Naive thymus-derived CD4-positive, alpha-beta T cell (primary cell): ENCODE data around the gene AZIN2. TPM values are rescaled to one million over a fixed set of nuclear protein-coding genes. Genes with fewer than 3 reads are reported as not detected.
A peak's percentile ranks its signal among the peaks of the same experiment; 100 is the strongest.

Experiments used
- ATAC-seq: fragments of 150-1000 bp; cut with Tn5 transposase; 2 replicates; pipeline ENCODE4 v1.10.0; 2021; ENCODE audit warnings: mild to moderate bottlenecking, moderate library complexity
- CTCF ChIA-PET: fragments of 350-600 bp; sonication (Branson Sonifier 250); formaldehyde crosslinking; loops from one replicate; lab custom pipeline; 2021; ENCODE audit warnings: antibody characterized with exemption; lab: Charles Lee
- POLR2A ChIA-PET: fragments of 350-600 bp; sonication (Branson Sonifier 250); formaldehyde crosslinking; loops from one replicate; lab custom pipeline; 2021; ENCODE audit warnings: antibody characterized with exemption, inconsistent platforms; lab: Charles Lee
- DNase-seq, 9 donors: peaks; one replicate each; pipeline versions ENCODE4 v3.0.0 to v3.0.0-alpha.2; 2020 to 2022; ENCODE audit warnings: mixed read lengths in 1 of 9
- H3K27ac ChIP-seq: one replicate; pipeline ENCODE4 v1.7.0; 2013; ENCODE audit warnings: mild to moderate bottlenecking, low read depth, low read length, moderate library complexity
- H3K27me3 ChIP-seq, 2 donors: one replicate each; pipeline ENCODE4 v1.7.0; 2013; ENCODE audit warnings: low read length in 2 of 2, mild to moderate bottlenecking in 2 of 2, moderate library complexity in 2 of 2; ENCODE audit not compliant: control insufficient read depth in 2 of 2, insufficient read depth in 2 of 2
- H3K36me3 ChIP-seq, 3 experiments: 1 replicate in 2 of 3; 2 replicates in 1 of 3; pipeline ENCODE4 v1.7.0; 2013; ENCODE audit warnings: low read length in 3 of 3, mild to moderate bottlenecking in 3 of 3, moderate library complexity in 1 of 3; ENCODE audit not compliant: insufficient read depth in 3 of 3, control insufficient read depth in 2 of 3
- H3K4me1 ChIP-seq, 2 donors: one replicate each; pipeline ENCODE4 v1.7.0; 2013; ENCODE audit warnings: low read length in 2 of 2, mild to moderate bottlenecking in 2 of 2, moderate library complexity in 1 of 2; ENCODE audit not compliant: control insufficient read depth in 2 of 2, insufficient read depth in 2 of 2
- H3K4me3 ChIP-seq: 2 replicates; pipeline ENCODE4 v1.7.0; 2013; ENCODE audit warnings: mild to moderate bottlenecking, low read length
- H3K9me3 ChIP-seq, 3 experiments: 1 replicate in 2 of 3; 2 replicates in 1 of 3; pipeline ENCODE4 v1.7.0; 2013; ENCODE audit warnings: low read length in 3 of 3; ENCODE audit not compliant: control insufficient read depth in 2 of 3
- H3K27ac Mint-ChIP-seq, 9 donors: one replicate each; pipeline ENCODE4 v1.8.0; 2020 to 2022; ENCODE audit warnings: mixed read lengths in 9 of 9, mild to moderate bottlenecking in 8 of 9, moderate library complexity in 5 of 9, inconsistent platforms in 2 of 9
- H3K27me3 Mint-ChIP-seq, 5 donors: one replicate each; pipeline ENCODE4 v1.8.0; 2021 to 2022; ENCODE audit warnings: mixed read lengths in 5 of 5, mild to moderate bottlenecking in 1 of 5
- H3K36me3 Mint-ChIP-seq, 5 donors: one replicate each; pipeline ENCODE4 v1.8.0; 2020 to 2022; ENCODE audit warnings: mixed read lengths in 5 of 5, mild to moderate bottlenecking in 3 of 5, inconsistent platforms in 1 of 5
- H3K4me1 Mint-ChIP-seq, 7 donors: one replicate each; pipeline ENCODE4 v1.8.0; 2020 to 2022; ENCODE audit warnings: mixed read lengths in 7 of 7, mild to moderate bottlenecking in 3 of 7, inconsistent platforms in 1 of 7
- H3K4me3 Mint-ChIP-seq, 10 donors: one replicate each; pipeline ENCODE4 v1.8.0; 2020 to 2022; ENCODE audit warnings: mild to moderate bottlenecking in 10 of 10, mixed read lengths in 10 of 10, moderate library complexity in 6 of 10, inconsistent platforms in 2 of 10
- H3K9me3 Mint-ChIP-seq, 11 donors: one replicate each; pipeline ENCODE4 v1.8.0; 2020 to 2022; ENCODE audit warnings: mixed read lengths in 11 of 11, mild to moderate bottlenecking in 4 of 11, inconsistent platforms in 1 of 11, moderate library complexity in 1 of 11
- intact Hi-C, 2 donors: fragments of 100-400 bp; cut with micrococcal nuclease; formaldehyde crosslinking; loops; one replicate each; pipeline ENCODE4 v1.15.1; 2023
- polyA plus RNA-seq, 2 donors: library from polyadenylated mRNA; unstranded; fragments of 300-500 nt; fragmentation: Illumina TruSeq; gene quantifications; one replicate each; pipeline ENCODE4 v1.2.3, GENCODE V29; 2021
- total RNA-seq, 6 experiments: library from RNA in 5 of 6; stranded (reverse) in 5 of 6; gene quantifications; 1 replicate in 5 of 6; 2 replicates in 1 of 6; pipeline ENCODE4 v1.2.3 and lab custom pipeline; 2021 to 2026

AZIN2 gene
- total and polyA plus RNA-seq, 7 experiments from 2014 or later, result 4.3 to 9.6 (median 6.0) TPM

DNA sequence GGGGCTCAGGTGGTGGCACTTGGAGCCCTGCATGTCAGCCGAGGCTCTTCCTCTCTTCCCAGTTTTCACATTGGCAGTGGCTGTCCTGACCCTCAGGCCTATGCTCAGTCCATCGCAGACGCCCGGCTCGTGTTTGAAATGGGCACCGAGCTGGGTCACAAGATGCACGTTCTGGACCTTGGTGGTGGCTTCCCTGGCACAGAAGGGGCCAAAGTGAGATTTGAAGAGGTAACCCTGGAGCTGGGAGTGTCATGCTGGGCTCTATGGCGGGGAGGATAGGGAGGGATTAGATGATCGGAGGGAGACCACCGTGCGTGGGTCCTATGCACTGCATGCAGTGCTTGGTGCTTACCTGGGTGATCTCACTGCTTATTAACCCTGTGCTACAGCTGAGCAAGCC is 13.5 kb downstream of the AZIN2 start:
- H3K4me1 Mint-ChIP-seq, result peaks cover 23 to 67% (median 46%) of the 10 kb centered on the region in 7 donors
- H3K4me3 Mint-ChIP-seq, result peak overlapping the region in 1 of 10 donors; percentile 38
- Histone ChIP-seq H3K36me3 (no peaks in the 10 kb centered on the region), H3K27ac (no peak overlapping the region), H3K4me1 (peaks cover 22 to 23% of the 10 kb centered on the region in 2 donors), H3K27me3 (no peaks in the 10 kb centered on the region), H3K4me3 (no peak overlapping the region), H3K9me3 (no peaks in the 10 kb centered on the region)
- H3K9me3 Mint-ChIP-seq, result no peaks in the 10 kb centered on the region
- intact Hi-C loops, result no loop called here
- H3K27me3 Mint-ChIP-seq, result no peaks in the 10 kb centered on the region
- no peak overlapping the region for H3K27ac Mint-ChIP-seq
- POLR2A ChIA-PET, result interaction anchor here (1.2 to 2.9 kb wide), 2 partner anchors 33 to 57 kb away, joined by 3 to 13 read pairs; no protein-coding TSS in a partner anchor
- CTCF ChIA-PET, result interaction anchor here (0.6 to 3.5 kb wide), 5 partner anchors 7 to 96 kb away, joined by 5 to 15 read pairs (median 6); no protein-coding TSS in a partner anchor
- no peak for DNase-seq
- no peak for ATAC-seq
- peaks cover 0 to 20% (median 0%) of the 10 kb centered on the region in 5 donors for H3K36me3 Mint-ChIP-seq

- ChIA-PET POLR2A (interaction anchor here (1.2 to 2.9 kb wide), 3 partner anchors 9 to 57 kb away, joined by 3 to 13 read pairs (median 3); no protein-coding TSS in a partner anchor), CTCF (interaction anchor here (0.6 to 3.5 kb wide), 9 partner anchors 8 to 376 kb away, joined by 3 to 15 read pairs (median 5); no protein-coding TSS in a partner anchor)
- H3K36me3 Mint-ChIP-seq, result peaks cover 0 to 20% (median 0%) of the 10 kb centered on the region in 5 donors
- Histone ChIP-seq H3K4me3 (no peak overlapping the region), H3K27me3 (no peaks in the 10 kb centered on the region), H3K27ac (no peak overlapping the region), H3K4me1 (peaks cover 28 to 29% of the 10 kb centered on the region in 2 donors), H3K9me3 (no peaks in the 10 kb centered on the region), H3K36me3 (no peaks in the 10 kb centered on the region)
- intact Hi-C loops, result loop anchor here (1.0 to 5.0 kb wide), 3 partner anchors 32 to 272 kb away; partner anchors contain the start of gene AK2 (in 1 of the 2)
- ATAC-seq, result no peak
- H3K4me3 Mint-ChIP-seq, result no peak overlapping the region
- peak overlapping the region in 1 of 9 donors; percentile 24 for H3K27ac Mint-ChIP-seq
- no peaks in the 10 kb centered on the region for H3K9me3 Mint-ChIP-seq
- H3K27me3 Mint-ChIP-seq, result no peaks in the 10 kb centered on the region
- no peak for DNase-seq
- peaks cover 27 to 70% (median 46%) of the 10 kb centered on the region in 7 donors for H3K4me1 Mint-ChIP-seq
Observed at GRCh38 chr1:33094971-33095604, 14.1 kb downstream of the AZIN2 start.

DNA sequence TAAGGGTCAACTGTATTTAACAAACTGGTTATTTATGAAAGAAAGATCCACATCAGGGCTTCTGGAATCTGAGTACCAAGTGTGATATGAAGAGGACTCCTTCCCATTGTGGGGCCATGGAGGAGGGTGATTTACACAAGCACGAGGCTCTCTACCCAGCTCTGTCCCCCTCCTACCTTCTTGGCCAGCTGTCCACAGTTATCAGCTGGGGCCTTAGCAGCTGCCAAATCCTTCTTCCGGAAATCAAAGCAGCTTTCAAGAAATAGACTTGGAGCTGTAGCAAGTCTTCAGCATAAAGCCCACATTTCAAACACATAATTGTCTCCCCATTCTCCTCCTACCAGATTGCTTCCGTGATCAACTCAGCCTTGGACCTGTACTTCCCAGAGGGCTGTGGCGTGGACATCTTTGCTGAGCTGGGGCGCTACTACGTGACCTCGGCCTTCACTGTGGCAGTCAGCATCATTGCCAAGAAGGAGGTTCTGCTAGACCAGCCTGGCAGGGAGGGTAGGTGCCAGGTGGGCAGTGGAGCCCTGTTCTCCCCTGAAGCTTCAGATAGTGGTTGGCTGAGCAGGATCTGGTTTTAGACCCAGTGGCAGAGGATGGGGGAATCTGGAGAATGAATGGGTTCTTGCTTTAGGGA is 15.5 kb downstream of the AZIN2 start:
- Mint-ChIP-seq H3K27me3 (no peaks in the 10 kb centered on the region), H3K9me3 (no peaks in the 10 kb centered on the region), H3K4me3 (no peak overlapping the region), H3K27ac (peak overlapping the region in 6 of 9 donors; percentile 21 to 94 (median 38)), H3K4me1 (peaks cover 27 to 80% (median 57%) of the 10 kb centered on the region in 7 donors), H3K36me3 (peaks cover 0 to 20% (median 0%) of the 10 kb centered on the region in 5 donors)
- Histone ChIP-seq H3K27ac (no peak overlapping the region), H3K9me3 (no peaks in the 10 kb centered on the region), H3K4me3 (no peak overlapping the region), H3K36me3 (no peaks in the 10 kb centered on the region), H3K4me1 (peaks cover 37% of the 10 kb centered on the region in 2 donors), H3K27me3 (no peaks in the 10 kb centered on the region)
- CTCF ChIA-PET, result interaction anchor here (0.9 to 3.5 kb wide), 5 partner anchors 9 to 375 kb away, joined by 3 to 15 read pairs (median 4); no protein-coding TSS in a partner anchor
- intact Hi-C loops, result loop anchor here in 1 of 2 donors (5.0 kb wide), 1 partner anchor 59 kb away; the partner anchor contains the start of gene AK2
- POLR2A ChIA-PET, result interaction anchor here (1.3 to 2.9 kb wide), 2 partner anchors 8 to 31 kb away, joined by 3 to 13 read pairs; no protein-coding TSS in a partner anchor
- ATAC-seq, result no peak
- no peak for DNase-seq

DNA sequence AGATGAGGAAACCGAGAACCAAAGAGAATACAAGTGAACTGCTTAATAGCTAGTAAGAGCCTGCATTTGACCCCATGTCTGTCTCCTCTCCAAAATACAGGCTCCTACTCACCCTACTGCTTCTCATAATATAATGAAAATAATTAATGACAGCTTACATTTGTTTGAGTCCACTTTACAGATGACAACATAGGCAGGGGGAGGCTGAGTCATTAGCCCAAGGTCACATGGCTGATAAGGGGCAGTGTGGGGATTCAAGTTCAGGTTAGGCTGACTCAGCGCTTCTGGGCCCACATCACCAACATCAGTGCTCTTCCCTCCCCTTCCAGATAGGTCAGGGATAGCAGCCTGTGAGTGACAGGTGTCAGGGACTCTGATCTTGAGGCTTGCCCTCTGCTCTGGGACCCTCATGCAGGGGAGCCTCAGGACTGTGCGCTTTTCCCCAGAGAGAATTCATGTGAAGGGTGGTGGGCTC is 16.2 kb downstream of the AZIN2 start:
- Histone ChIP-seq H3K27me3 (no peaks in the 10 kb centered on the region), H3K4me3 (no peak overlapping the region), H3K27ac (no peak overlapping the region), H3K4me1 (peaks cover 37% of the 10 kb centered on the region in 2 donors), H3K36me3 (no peaks in the 10 kb centered on the region), H3K9me3 (no peaks in the 10 kb centered on the region)
- ChIA-PET CTCF (interaction anchor here (0.9 to 3.5 kb wide), 3 partner anchors 10 to 84 kb away, joined by 4 to 15 read pairs (median 11); no protein-coding TSS in a partner anchor), POLR2A (interaction anchor here (2.9 kb wide), 1 partner anchor 30 kb away, joined by 13 read pairs; no protein-coding TSS in a partner anchor)
- H3K36me3 Mint-ChIP-seq, result peaks cover 0 to 25% (median 0%) of the 10 kb centered on the region in 5 donors
- peak overlapping the region in 4 of 9 donors; percentile 25 to 94 (median 38) for H3K27ac Mint-ChIP-seq
- intact Hi-C loops, result loop anchor here in 1 of 2 donors (5.0 kb wide), 1 partner anchor 60 kb away; the partner anchor contains the start of gene AK2
- peak overlapping the region in 1 of 10 donors; percentile 2 for H3K4me3 Mint-ChIP-seq
- ATAC-seq (no peak), DNase-seq (no peak)
- peaks cover 30 to 78% (median 58%) of the 10 kb centered on the region in 7 donors for H3K4me1 Mint-ChIP-seq
- no peaks in the 10 kb centered on the region for H3K9me3 Mint-ChIP-seq
- H3K27me3 Mint-ChIP-seq, result no peaks in the 10 kb centered on the region

- H3K36me3 ChIP-seq, result no peaks in the 10 kb centered on the region
- no peaks in the 10 kb centered on the region for H3K9me3 Mint-ChIP-seq
- H3K27ac ChIP-seq, result no peak overlapping the region
- CTCF ChIA-PET, result interaction anchor here (3.0 to 3.1 kb wide), 2 partner anchors 10 to 29 kb away, joined by 11 to 13 read pairs; no protein-coding TSS in a partner anchor
- POLR2A ChIA-PET, result interaction anchor here (2.1 kb wide), 1 partner anchor 84 kb away, joined by 5 read pairs; the partner anchor contains the start of gene TRIM62
- H3K27ac Mint-ChIP-seq, result peak overlapping the region in 6 of 9 donors; percentile 49 to 96 (median 94)
- no peaks in the 10 kb centered on the region for H3K27me3 Mint-ChIP-seq
- peaks cover 35 to 76% (median 60%) of the 10 kb centered on the region in 7 donors for H3K4me1 Mint-ChIP-seq
- H3K36me3 Mint-ChIP-seq, result peaks cover 0 to 31% (median 6%) of the 10 kb centered on the region in 5 donors
- no peaks in the 10 kb centered on the region for H3K27me3 ChIP-seq
- no peaks in the 10 kb centered on the region for H3K9me3 ChIP-seq
- H3K4me1 ChIP-seq, result peaks cover 37% of the 10 kb centered on the region in 2 donors
- no peak overlapping the region for H3K4me3 ChIP-seq
- no peak for DNase-seq
- ATAC-seq, result no peak
- intact Hi-C loops, result loop anchor here in 1 of 2 donors (5.0 kb wide), 1 partner anchor 60 kb away; the partner anchor contains the start of gene AK2
- peak overlapping the region in 1 of 10 donors; percentile 85 for H3K4me3 Mint-ChIP-seq
Observed at GRCh38 chr1:33097762-33098161, 16.8 kb downstream of the AZIN2 start.
